ENCODE results near the gene GOLGA5.

Gene GOLGA5

DNA sequence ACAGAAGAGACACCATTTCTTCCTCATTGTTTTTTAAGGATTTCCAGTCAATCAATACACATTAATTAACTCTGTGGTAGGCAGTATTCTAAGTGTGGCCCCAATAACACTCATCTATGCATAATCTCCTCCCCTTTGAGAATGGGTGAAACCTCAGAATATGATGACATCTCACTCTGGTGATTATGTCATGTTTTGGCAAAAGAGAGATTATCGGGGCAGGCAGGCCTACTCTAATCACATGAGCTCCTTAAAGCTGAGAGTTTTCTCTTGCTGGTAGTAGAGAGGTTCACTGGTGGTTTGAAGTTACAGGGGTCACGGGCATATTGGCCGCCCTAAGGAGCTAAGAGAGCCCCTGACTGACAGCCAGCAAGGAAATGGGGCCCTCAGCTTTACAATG is 38.6 kb upstream of the GOLGA5 start:
- no peaks in the 10 kb centered on the region for H3F3A ChIP-seq (ENCODE audit: insufficient read depth, low read length)
- no peak overlapping the region for H3K4me2 ChIP-seq (ENCODE audit: low read length)
- H3K27ac ChIP-seq (ENCODE audit: low read depth, low read length, poor library complexity, severe bottlenecking), result no peak overlapping the region
- H3K79me2 ChIP-seq (ENCODE audit: insufficient read depth, low read length), result no peaks in the 10 kb centered on the region
- H2AFZ ChIP-seq (ENCODE audit: low read length), result no peak overlapping the region
- no peaks in the 10 kb centered on the region for H4K20me1 ChIP-seq (ENCODE audit: insufficient read depth, low read length)
- no peaks in the 10 kb centered on the region for H3K4me1 ChIP-seq (ENCODE audit: insufficient read depth, low read length, severe bottlenecking)
- no peak overlapping the region for H3K4me3 ChIP-seq (ENCODE audit: low read depth, low read length, poor library complexity, severe bottlenecking)
- no peak overlapping the region for H3K9ac ChIP-seq (ENCODE audit: low read length)
- TF ChIP-seq EZH2 (IDR thresholded peaks at IDR 0.05; ENCODE audit: borderline replicate concordance, low read length), result no peak
- TF ChIP-seq, protein P1, sequence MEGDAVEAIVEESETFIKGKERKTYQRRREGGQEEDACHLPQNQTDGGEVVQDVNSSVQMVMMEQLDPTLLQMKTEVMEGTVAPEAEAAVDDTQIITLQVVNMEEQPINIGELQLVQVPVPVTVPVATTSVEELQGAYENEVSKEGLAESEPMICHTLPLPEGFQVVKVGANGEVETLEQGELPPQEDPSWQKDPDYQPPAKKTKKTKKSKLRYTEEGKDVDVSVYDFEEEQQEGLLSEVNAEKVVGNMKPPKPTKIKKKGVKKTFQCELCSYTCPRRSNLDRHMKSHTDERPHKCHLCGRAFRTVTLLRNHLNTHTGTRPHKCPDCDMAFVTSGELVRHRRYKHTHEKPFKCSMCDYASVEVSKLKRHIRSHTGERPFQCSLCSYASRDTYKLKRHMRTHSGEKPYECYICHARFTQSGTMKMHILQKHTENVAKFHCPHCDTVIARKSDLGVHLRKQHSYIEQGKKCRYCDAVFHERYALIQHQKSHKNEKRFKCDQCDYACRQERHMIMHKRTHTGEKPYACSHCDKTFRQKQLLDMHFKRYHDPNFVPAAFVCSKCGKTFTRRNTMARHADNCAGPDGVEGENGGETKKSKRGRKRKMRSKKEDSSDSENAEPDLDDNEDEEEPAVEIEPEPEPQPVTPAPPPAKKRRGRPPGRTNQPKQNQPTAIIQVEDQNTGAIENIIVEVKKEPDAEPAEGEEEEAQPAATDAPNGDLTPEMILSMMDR (IDR thresholded peaks at IDR 0.05; ENCODE audit: low read length), result no peak
- no peaks in the 10 kb centered on the region for H3K9me3 ChIP-seq (ENCODE audit: low read length)
- no peaks in the 10 kb centered on the region for H3K27me3 ChIP-seq (ENCODE audit: insufficient read depth, low read length)
- no peaks in the 10 kb centered on the region for H3K36me3 ChIP-seq (ENCODE audit: insufficient read depth, low read length)
- no peaks in the 10 kb centered on the region for H3K9me2 ChIP-seq (ENCODE audit: low read depth, low read length)

DNA sequence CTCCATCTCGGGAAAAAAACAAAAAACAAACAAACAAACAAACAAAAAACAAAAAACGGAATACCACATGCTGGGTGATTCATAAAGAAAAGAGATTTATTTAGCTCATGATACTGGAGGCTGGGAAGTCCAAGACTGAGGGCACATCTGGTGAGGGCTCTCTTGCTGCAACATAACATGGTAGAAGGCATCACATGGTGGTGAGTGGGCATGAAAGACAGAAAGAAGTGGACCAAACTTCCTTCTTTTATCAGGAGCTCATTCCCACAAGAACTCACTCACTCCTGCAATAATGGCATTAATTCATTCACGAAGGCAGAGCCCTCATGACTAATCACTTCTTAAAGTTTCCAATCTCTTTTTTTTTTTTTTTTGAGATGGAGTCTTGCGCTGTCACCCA is 37.7 kb upstream of the GOLGA5 start:
- no peak overlapping the region for H3K27ac ChIP-seq (ENCODE audit: low read depth, low read length, poor library complexity, severe bottlenecking)

DNA sequence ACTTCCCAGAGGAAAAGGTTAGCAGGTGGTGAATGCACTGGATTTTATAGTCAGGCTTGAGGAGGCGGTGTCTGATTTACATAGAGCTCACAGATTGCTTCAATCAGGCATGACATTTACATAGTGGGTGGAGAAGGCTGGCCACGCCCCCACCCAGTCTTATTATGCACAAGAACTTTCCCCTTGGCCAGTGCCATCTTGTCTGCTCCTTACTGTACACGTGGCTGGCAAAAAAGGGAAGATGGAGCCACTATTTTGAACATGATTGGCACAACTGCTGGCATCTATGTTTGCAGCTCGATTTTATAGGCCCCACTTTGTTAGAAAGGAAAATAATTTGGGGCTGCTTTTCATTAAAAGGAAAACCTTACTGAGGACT is 34.8 kb upstream of the GOLGA5 start:
- H3K4me1 ChIP-seq (ENCODE audit: insufficient read depth, low read length, severe bottlenecking), result no peaks in the 10 kb centered on the region
- no peak for TF ChIP-seq EZH2 (IDR thresholded peaks at IDR 0.05; ENCODE audit: borderline replicate concordance, low read length)
- TF ChIP-seq, protein P1 (IDR thresholded peaks at IDR 0.05; ENCODE audit: low read length), result no peak
- no peaks in the 10 kb centered on the region for H3K9me2 ChIP-seq (ENCODE audit: low read depth, low read length)
- no peak overlapping the region for H2AFZ ChIP-seq (ENCODE audit: low read length)
- no peak overlapping the region for H3K4me2 ChIP-seq (ENCODE audit: low read length)
- H3K79me2 ChIP-seq (ENCODE audit: insufficient read depth, low read length), result no peaks in the 10 kb centered on the region
- no peak overlapping the region for H3K27ac ChIP-seq (ENCODE audit: low read depth, low read length, poor library complexity, severe bottlenecking)
- no peak overlapping the region for H3K9ac ChIP-seq (ENCODE audit: low read length)
- H3K4me3 ChIP-seq (ENCODE audit: low read depth, low read length, poor library complexity, severe bottlenecking), result no peak overlapping the region
- no peaks in the 10 kb centered on the region for H4K20me1 ChIP-seq (ENCODE audit: insufficient read depth, low read length)
- no peaks in the 10 kb centered on the region for H3K9me3 ChIP-seq (ENCODE audit: low read length)
- no peaks in the 10 kb centered on the region for H3K36me3 ChIP-seq (ENCODE audit: insufficient read depth, low read length)
- H3K27me3 ChIP-seq (ENCODE audit: insufficient read depth, low read length), result no peaks in the 10 kb centered on the region
- no peaks in the 10 kb centered on the region for H3F3A ChIP-seq (ENCODE audit: insufficient read depth, low read length)

More for the DNA sequence above, 37.7 kb upstream of the GOLGA5 start:
- no peaks in the 10 kb centered on the region for H3F3A ChIP-seq (ENCODE audit: insufficient read depth, low read length)
- H3K27me3 ChIP-seq (ENCODE audit: insufficient read depth, low read length), result no peaks in the 10 kb centered on the region
- no peaks in the 10 kb centered on the region for H3K9me2 ChIP-seq (ENCODE audit: low read depth, low read length)
- no peak overlapping the region for H3K4me3 ChIP-seq (ENCODE audit: low read depth, low read length, poor library complexity, severe bottlenecking)
- no peaks in the 10 kb centered on the region for H3K4me1 ChIP-seq (ENCODE audit: insufficient read depth, low read length, severe bottlenecking)
- no peak overlapping the region for H3K4me2 ChIP-seq (ENCODE audit: low read length)
- H3K9ac ChIP-seq (ENCODE audit: low read length), result no peak overlapping the region
- no peaks in the 10 kb centered on the region for H4K20me1 ChIP-seq (ENCODE audit: insufficient read depth, low read length)
- H3K9me3 ChIP-seq (ENCODE audit: low read length), result no peaks in the 10 kb centered on the region
- H2AFZ ChIP-seq (ENCODE audit: low read length), result no peak overlapping the region
- no peaks in the 10 kb centered on the region for H3K36me3 ChIP-seq (ENCODE audit: insufficient read depth, low read length)
- no peaks in the 10 kb centered on the region for H3K79me2 ChIP-seq (ENCODE audit: insufficient read depth, low read length)
- TF ChIP-seq EZH2 (IDR thresholded peaks at IDR 0.05; ENCODE audit: borderline replicate concordance, low read length), result no peak
- TF ChIP-seq, protein P1 (IDR thresholded peaks at IDR 0.05; ENCODE audit: low read length), result no peak
